Nephron progenitor cell (in vitro differentiated cells): ENCODE results near the gene SDHAF3.

ENCODE experiments used
- DNase-seq: peaks from one replicate; pipeline ENCODE4 v3.0.0; 2021
- H3K27ac Mint-ChIP-seq: 2 replicates; pipeline ENCODE4 v1.8.0; 2021; ENCODE audit warnings: mild to moderate bottlenecking, moderate library complexity, mixed read lengths
- H3K27me3 Mint-ChIP-seq: 2 replicates; pipeline ENCODE4 v1.8.0; 2021; ENCODE audit warnings: mild to moderate bottlenecking, low read depth, mixed read lengths; ENCODE audit not compliant: poor library complexity
- H3K36me3 Mint-ChIP-seq: 2 replicates; pipeline ENCODE4 v1.8.0; 2021; ENCODE audit warnings: low read depth, mixed read lengths
- H3K4me1 Mint-ChIP-seq: 2 replicates; pipeline ENCODE4 v1.8.0; 2021; ENCODE audit warnings: mixed read lengths
- H3K4me3 Mint-ChIP-seq: 2 replicates; pipeline ENCODE4 v1.8.0; 2021; ENCODE audit warnings: mild to moderate bottlenecking, moderate library complexity, mixed read lengths
- H3K9me3 Mint-ChIP-seq: 2 replicates; pipeline ENCODE4 v1.8.0; 2021; ENCODE audit warnings: mild to moderate bottlenecking, moderate library complexity, mixed read lengths
- TF ChIP-seq, protein P1 (sequence below): fragments of 200-600 bp; sonication (generic); IDR thresholded peaks from 2 replicates; pipeline ENCODE4 v1.5.0; 2021; ENCODE audit warnings: antibody characterized with exemption

The SDHAF3 gene

DNA sequence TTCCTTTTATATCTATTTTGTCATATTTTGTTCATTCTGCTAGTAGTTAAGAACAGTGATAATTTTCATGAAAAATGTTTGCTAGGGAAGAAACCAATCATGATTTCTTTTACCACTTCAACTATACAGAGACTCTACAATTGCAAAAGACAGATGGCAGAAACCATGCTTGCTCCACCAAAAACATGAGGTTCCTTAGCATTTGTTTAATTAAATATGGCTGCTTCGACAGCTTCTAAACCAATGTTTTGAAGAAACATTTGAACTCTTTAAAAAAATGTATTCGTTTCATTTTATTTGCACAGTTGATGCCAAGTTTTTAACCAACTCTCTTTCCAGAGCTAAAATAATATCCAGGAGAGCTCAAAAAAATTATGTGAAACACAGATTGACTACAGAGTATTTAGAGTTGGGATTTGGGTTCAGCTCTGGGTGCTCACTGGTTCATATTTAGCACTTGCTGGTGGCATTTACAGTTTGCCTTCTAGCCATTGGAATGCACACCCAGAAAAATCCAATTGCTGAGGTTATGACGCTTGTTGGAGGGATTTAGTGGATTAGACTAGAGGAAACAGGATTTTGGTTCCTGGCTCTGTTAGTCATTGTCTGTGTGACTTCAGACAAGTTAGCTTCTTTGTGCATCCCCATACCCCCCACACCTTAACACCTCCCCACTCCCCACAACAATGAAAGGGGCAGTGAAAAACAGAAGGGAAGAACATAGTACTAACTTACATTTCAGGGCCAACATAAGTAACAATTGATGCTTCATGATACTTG, 35.8 kb upstream of the SDHAF3 start:
- H3K9me3 Mint-ChIP-seq: peaks cover 5% of the 10 kb centered on the region
- no peak for DNase-seq
- H3K4me3 Mint-ChIP-seq: no peak overlapping the region
- no peaks in the 10 kb centered on the region for H3K36me3 Mint-ChIP-seq
- peaks cover 5% of the 10 kb centered on the region for H3K27me3 Mint-ChIP-seq
- TF ChIP-seq, protein P1, sequence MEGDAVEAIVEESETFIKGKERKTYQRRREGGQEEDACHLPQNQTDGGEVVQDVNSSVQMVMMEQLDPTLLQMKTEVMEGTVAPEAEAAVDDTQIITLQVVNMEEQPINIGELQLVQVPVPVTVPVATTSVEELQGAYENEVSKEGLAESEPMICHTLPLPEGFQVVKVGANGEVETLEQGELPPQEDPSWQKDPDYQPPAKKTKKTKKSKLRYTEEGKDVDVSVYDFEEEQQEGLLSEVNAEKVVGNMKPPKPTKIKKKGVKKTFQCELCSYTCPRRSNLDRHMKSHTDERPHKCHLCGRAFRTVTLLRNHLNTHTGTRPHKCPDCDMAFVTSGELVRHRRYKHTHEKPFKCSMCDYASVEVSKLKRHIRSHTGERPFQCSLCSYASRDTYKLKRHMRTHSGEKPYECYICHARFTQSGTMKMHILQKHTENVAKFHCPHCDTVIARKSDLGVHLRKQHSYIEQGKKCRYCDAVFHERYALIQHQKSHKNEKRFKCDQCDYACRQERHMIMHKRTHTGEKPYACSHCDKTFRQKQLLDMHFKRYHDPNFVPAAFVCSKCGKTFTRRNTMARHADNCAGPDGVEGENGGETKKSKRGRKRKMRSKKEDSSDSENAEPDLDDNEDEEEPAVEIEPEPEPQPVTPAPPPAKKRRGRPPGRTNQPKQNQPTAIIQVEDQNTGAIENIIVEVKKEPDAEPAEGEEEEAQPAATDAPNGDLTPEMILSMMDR: no peak
- H3K27ac Mint-ChIP-seq: no peak overlapping the region
- peaks cover 7% of the 10 kb centered on the region for H3K4me1 Mint-ChIP-seq

DNA sequence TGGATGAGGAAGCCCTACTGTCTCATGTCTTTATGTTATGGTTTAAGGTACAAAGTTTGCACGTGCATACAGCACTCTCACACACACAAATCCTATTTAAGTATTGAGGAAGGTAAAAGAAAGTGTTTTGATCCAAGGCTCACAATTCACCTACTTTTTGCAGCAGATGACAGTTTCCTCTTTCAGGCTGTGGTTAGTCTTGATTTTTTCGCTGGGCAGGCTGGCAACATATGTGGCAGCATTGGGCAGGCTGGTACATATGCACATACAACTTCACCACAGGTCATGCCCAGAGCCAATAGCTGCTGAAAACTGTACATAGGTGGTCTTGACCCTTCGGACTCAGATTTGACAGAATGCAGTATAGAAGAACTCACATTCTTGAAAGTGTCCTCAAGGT, 29.1 kb upstream of the SDHAF3 start:
- TF ChIP-seq, protein P1: no peak
- DNase-seq: no peak
- Mint-ChIP-seq H3K27ac (no peak overlapping the region), H3K9me3 (peaks cover 4% of the 10 kb centered on the region), H3K4me3 (no peak overlapping the region), H3K4me1 (no peaks in the 10 kb centered on the region), H3K36me3 (no peaks in the 10 kb centered on the region), H3K27me3 (peaks cover 11% of the 10 kb centered on the region)

DNA sequence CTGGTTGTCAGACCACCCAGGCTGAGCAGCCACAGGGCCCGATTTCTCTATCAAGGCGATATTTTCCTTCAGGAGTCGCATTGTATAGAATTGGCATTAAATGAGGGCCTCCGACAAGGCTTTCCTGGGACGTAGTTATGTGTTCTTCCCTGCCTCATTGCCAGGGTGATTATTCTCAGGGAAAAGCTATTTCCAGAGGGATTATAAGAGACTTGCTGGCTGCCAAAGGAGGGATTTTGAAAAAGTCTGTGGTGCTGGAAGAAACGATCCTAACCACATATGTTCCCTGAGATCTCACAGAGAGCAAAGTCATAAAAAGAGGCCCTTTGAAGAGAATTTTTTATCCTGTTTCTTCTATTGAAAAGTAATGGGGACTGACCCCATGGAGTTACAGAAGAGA, 27.7 kb upstream of the SDHAF3 start:
- TF ChIP-seq, protein P1: no peak
- Mint-ChIP-seq H3K27me3 (peaks cover 11% of the 10 kb centered on the region), H3K36me3 (no peaks in the 10 kb centered on the region), H3K9me3 (no peaks in the 10 kb centered on the region), H3K27ac (no peak overlapping the region), H3K4me3 (no peak overlapping the region), H3K4me1 (no peaks in the 10 kb centered on the region)
- no peak for DNase-seq

DNA sequence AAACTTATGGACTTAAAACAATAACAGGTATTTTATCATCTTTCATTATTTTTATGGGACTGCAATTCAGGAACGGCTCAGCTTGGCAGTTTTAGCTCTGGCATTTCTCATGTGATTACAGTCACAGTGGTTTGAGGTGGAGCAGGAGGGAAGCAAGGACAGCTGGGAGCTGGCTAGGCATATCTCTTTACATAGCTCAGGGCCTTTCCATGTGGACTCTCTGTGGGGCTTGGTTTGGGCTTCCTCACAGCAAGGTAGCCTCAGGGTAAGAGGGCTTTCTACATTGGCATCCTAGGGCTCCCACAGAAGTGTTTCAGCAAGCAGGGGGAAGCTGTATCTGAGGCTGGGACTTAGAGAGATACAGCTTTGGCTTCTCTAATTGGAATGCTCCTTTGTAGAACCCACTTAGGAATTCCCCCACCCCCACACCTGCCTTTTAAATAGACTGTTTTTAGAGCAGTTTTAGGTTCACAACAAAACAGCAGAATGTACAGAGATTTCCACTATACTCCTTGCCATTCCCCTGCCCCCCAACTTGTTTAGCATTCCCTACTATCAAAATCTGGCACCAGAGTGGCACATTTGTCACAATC, 26.6 kb upstream of the SDHAF3 start:
- no peak overlapping the region for H3K4me3 Mint-ChIP-seq
- DNase-seq: no peak
- no peaks in the 10 kb centered on the region for H3K4me1 Mint-ChIP-seq
- no peaks in the 10 kb centered on the region for H3K9me3 Mint-ChIP-seq
- H3K27ac Mint-ChIP-seq: no peak overlapping the region
- H3K36me3 Mint-ChIP-seq: no peaks in the 10 kb centered on the region
- peaks cover 8% of the 10 kb centered on the region for H3K27me3 Mint-ChIP-seq
- TF ChIP-seq, protein P1: no peak

DNA sequence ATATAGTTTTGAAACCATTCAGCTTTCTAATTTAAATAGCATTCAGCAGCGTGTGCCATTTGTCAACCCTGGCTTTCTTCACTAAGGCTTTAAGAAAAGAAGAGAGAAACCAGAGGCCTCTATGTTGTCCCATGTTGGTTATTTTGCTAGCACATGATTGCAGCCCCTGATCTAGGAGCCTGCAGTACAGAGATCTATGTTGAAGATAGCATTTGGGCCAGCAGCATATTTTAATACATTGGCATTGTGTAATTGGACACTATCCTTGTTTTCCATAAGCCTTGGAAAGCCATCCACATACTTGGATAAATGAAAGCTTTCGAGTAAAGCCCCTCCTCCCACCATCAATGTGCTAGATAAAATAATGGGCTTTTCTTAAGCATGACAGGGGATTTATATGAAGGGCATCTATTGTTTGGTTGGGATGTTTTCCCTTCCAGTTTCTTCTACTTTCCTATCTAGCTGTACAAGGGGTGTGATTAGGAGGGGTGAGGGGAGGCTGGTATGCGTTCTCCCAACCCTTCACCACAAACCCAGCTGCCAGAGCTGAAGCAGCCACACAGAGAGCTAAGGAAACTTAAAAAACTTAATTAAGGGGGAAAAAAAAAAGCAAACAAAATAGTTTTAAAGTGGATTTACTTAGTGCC, 23.1 kb upstream of the SDHAF3 start:
- no peak overlapping the region for H3K27ac Mint-ChIP-seq
- H3K4me1 Mint-ChIP-seq: no peaks in the 10 kb centered on the region
- no peak overlapping the region for H3K4me3 Mint-ChIP-seq
- peaks cover 3% of the 10 kb centered on the region for H3K9me3 Mint-ChIP-seq
- DNase-seq: no peak
- H3K27me3 Mint-ChIP-seq: peaks cover 6% of the 10 kb centered on the region
- no peaks in the 10 kb centered on the region for H3K36me3 Mint-ChIP-seq
- TF ChIP-seq, protein P1: no peak
